HG03439 (cell line): ENCODE data around the gene MLST8.
"Not testable (repeated sequence)": the region's sequence is repeated elsewhere in the genome, so short reads cannot be mapped to it uniquely, and the experiment has no call there.

Experiments
- ATAC-seq: cut with Tn5 transposase; IDR thresholded peaks from one replicate; pipeline ENCODE4 v1.9.1; 2021; ENCODE audit warnings: mild to moderate bottlenecking, moderate library complexity; ENCODE audit not compliant: unreplicated experiment

Gene MLST8

GRCh38 chr16:2229632-2230250 is 24.5 kb downstream of the MLST8 start:
- ATAC-seq: no peak

- no peak for ATAC-seq
Observed at GRCh38 chr16:2230376-2230775, 25.1 kb downstream of the MLST8 start.

- ATAC-seq: no peak
Observed at GRCh38 chr16:2231016-2231931, 26.0 kb downstream of the MLST8 start.

- ATAC-seq: no peak
Observed at GRCh38 chr16:2232094-2232990, 27.1 kb downstream of the MLST8 start.

GRCh38 chr16:2233046-2233775 is 28.0 kb downstream of the MLST8 start:
- ATAC-seq: no peak

- no peak for ATAC-seq
Observed at GRCh38 chr16:2233872-2234812, 28.9 kb downstream of the MLST8 start.

GRCh38 chr16:2234813-2235170 is 29.5 kb downstream of the MLST8 start:
- ATAC-seq: no peak

GRCh38 chr16:2235234-2235651 is 30.0 kb downstream of the MLST8 start:
- no peak for ATAC-seq

GRCh38 chr16:2235695-2236336 is 30.6 kb downstream of the MLST8 start:
- ATAC-seq: no peak

- ATAC-seq: no peak
Observed at GRCh38 chr16:2236337-2237101, 31.3 kb downstream of the MLST8 start, which contains the start of gene DNASE1L2. TSS of gene DNASE1L2 (plus strand) at chr16:2236444. CDS start at chr16:2236817, 373 bp downstream.

GRCh38 chr16:2237102-2237482 is 31.8 kb downstream of the MLST8 start:
- ATAC-seq: no peak

GRCh38 chr16:2237493-2238149 is 32.4 kb downstream of the MLST8 start:
- ATAC-seq: no peak

- ATAC-seq: no peak
Observed at GRCh38 chr16:2238150-2238837, 33.0 kb downstream of the MLST8 start.

GRCh38 chr16:2238838-2239675 is 33.8 kb downstream of the MLST8 start:
- no peak for ATAC-seq

GRCh38 chr16:2240331-2240730 is 35.1 kb downstream of the MLST8 start:
- ATAC-seq: not testable (repeated sequence)

- ATAC-seq: no peak
Observed at GRCh38 chr16:2242598-2242997, 37.3 kb downstream of the MLST8 start.
